IPS-20b (cell line): ENCODE results near the gene STAB1.

Experiments
- H3K27ac ChIP-seq: one replicate; pipeline ENCODE4 v1.5.1; 2013; ENCODE audit warnings: low read length
- H3K27me3 ChIP-seq: 2 replicates; pipeline ENCODE4 v1.6.1; 2013; ENCODE audit warnings: mild to moderate bottlenecking, low read length, inconsistent platforms; ENCODE audit not compliant: insufficient read depth
- H3K36me3 ChIP-seq: 2 replicates; pipeline ENCODE4 v1.6.1; 2013; ENCODE audit warnings: low read depth, mild to moderate bottlenecking, inconsistent platforms, low read length, moderate library complexity; ENCODE audit not compliant: insufficient read depth
- H3K4me1 ChIP-seq: 2 replicates; pipeline ENCODE4 v1.6.1; 2013; ENCODE audit warnings: mild to moderate bottlenecking, control low read depth, inconsistent platforms, low read length, moderate library complexity; ENCODE audit not compliant: insufficient read depth
- H3K4me3 ChIP-seq: 2 replicates; pipeline ENCODE4 v1.5.1; 2013; ENCODE audit warnings: mild to moderate bottlenecking, low read length, inconsistent platforms
- H3K9ac ChIP-seq: 2 replicates; pipeline ENCODE4 v1.6.1; 2013; ENCODE audit warnings: low read depth, mild to moderate bottlenecking, inconsistent platforms, low read length, moderate library complexity
- H3K9me3 ChIP-seq: 2 replicates; pipeline ENCODE4 v1.6.1; 2013; ENCODE audit warnings: mild to moderate bottlenecking, low read depth, low read length, inconsistent platforms; ENCODE audit not compliant: insufficient read depth

The STAB1 gene

GRCh38 chr3:52490035-52490938, 4.9 kb upstream of the STAB1 start:
- Histone ChIP-seq H3K27ac (no peak overlapping the region), H3K36me3 (peaks cover 74% of the 10 kb centered on the region), H3K4me1 (no peaks in the 10 kb centered on the region), H3K9me3 (no peaks in the 10 kb centered on the region), H3K27me3 (no peaks in the 10 kb centered on the region), H3K9ac (no peak overlapping the region), H3K4me3 (no peak overlapping the region)

- Histone ChIP-seq H3K9ac (no peak overlapping the region), H3K27ac (no peak overlapping the region), H3K4me3 (no peak overlapping the region), H3K36me3 (peaks cover 67% of the 10 kb centered on the region), H3K27me3 (no peaks in the 10 kb centered on the region), H3K9me3 (no peaks in the 10 kb centered on the region), H3K4me1 (no peaks in the 10 kb centered on the region)
Measured at GRCh38 chr3:52490939-52491526, 4.1 kb upstream of the STAB1 start.

GRCh38 chr3:52492059-52492458, 3.1 kb upstream of the STAB1 start:
- Histone ChIP-seq H3K27ac (no peak overlapping the region), H3K36me3 (peaks cover 57% of the 10 kb centered on the region), H3K4me1 (no peaks in the 10 kb centered on the region)

GRCh38 chr3:52493232-52494017, 1.7 kb upstream of the STAB1 start:
- Histone ChIP-seq H3K9ac (no peak overlapping the region), H3K9me3 (no peaks in the 10 kb centered on the region), H3K27me3 (no peaks in the 10 kb centered on the region), H3K4me3 (no peak overlapping the region), H3K27ac (no peak overlapping the region), H3K4me1 (no peaks in the 10 kb centered on the region), H3K36me3 (peaks cover 45% of the 10 kb centered on the region)

More at GRCh38 chr3:52492059-52492458, 3.1 kb upstream of the STAB1 start:
- Histone ChIP-seq H3K4me3 (no peak overlapping the region), H3K9me3 (no peaks in the 10 kb centered on the region), H3K9ac (no peak overlapping the region), H3K27me3 (no peaks in the 10 kb centered on the region)

- Histone ChIP-seq H3K27me3 (no peaks in the 10 kb centered on the region), H3K9me3 (no peaks in the 10 kb centered on the region), H3K4me1 (no peaks in the 10 kb centered on the region), H3K27ac (no peak overlapping the region), H3K4me3 (no peak overlapping the region), H3K36me3 (peaks cover 36% of the 10 kb centered on the region), H3K9ac (no peak overlapping the region)
Measured at GRCh38 chr3:52494445-52494844, 693 bp upstream of the STAB1 start.

GRCh38 chr3:52495777-52496602, 852 bp downstream of the STAB1 start:
- no peaks in the 10 kb centered on the region for H3K4me1 ChIP-seq
- no peak overlapping the region for H3K27ac ChIP-seq
- H3K4me3 ChIP-seq: no peak overlapping the region
- no peak overlapping the region for H3K9ac ChIP-seq
- no peaks in the 10 kb centered on the region for H3K27me3 ChIP-seq
- H3K36me3 ChIP-seq: peaks cover 20% of the 10 kb centered on the region
- H3K9me3 ChIP-seq: no peaks in the 10 kb centered on the region

- no peak overlapping the region for H3K4me3 ChIP-seq
- H3K4me1 ChIP-seq: no peaks in the 10 kb centered on the region
- no peak overlapping the region for H3K27ac ChIP-seq
- H3K9me3 ChIP-seq: no peaks in the 10 kb centered on the region
- H3K9ac ChIP-seq: no peak overlapping the region
- no peaks in the 10 kb centered on the region for H3K36me3 ChIP-seq
- no peaks in the 10 kb centered on the region for H3K27me3 ChIP-seq
Measured at GRCh38 chr3:52498137-52499054, 3.3 kb downstream of the STAB1 start.

GRCh38 chr3:52501046-52501445, 5.9 kb downstream of the STAB1 start:
- H3K4me3 ChIP-seq: no peak overlapping the region
- no peaks in the 10 kb centered on the region for H3K4me1 ChIP-seq

GRCh38 chr3:52502001-52502400, 6.9 kb downstream of the STAB1 start:
- H3K9ac ChIP-seq: no peak overlapping the region

More at GRCh38 chr3:52501046-52501445, 5.9 kb downstream of the STAB1 start:
- H3K36me3 ChIP-seq: no peaks in the 10 kb centered on the region
- no peak overlapping the region for H3K9ac ChIP-seq
- H3K9me3 ChIP-seq: no peaks in the 10 kb centered on the region
- no peak overlapping the region for H3K27ac ChIP-seq
- H3K27me3 ChIP-seq: no peaks in the 10 kb centered on the region

GRCh38 chr3:52502808-52503350, 7.7 kb downstream of the STAB1 start:
- Histone ChIP-seq H3K4me3 (no peak overlapping the region), H3K9ac (no peak overlapping the region), H3K9me3 (no peaks in the 10 kb centered on the region), H3K27me3 (no peaks in the 10 kb centered on the region), H3K27ac (no peak overlapping the region), H3K4me1 (no peaks in the 10 kb centered on the region), H3K36me3 (no peaks in the 10 kb centered on the region)

More at GRCh38 chr3:52502001-52502400, 6.9 kb downstream of the STAB1 start:
- no peaks in the 10 kb centered on the region for H3K36me3 ChIP-seq
- no peak overlapping the region for H3K4me3 ChIP-seq
- no peaks in the 10 kb centered on the region for H3K27me3 ChIP-seq
- no peak overlapping the region for H3K27ac ChIP-seq
- H3K9me3 ChIP-seq: no peaks in the 10 kb centered on the region
- no peaks in the 10 kb centered on the region for H3K4me1 ChIP-seq
